ENCODE data around the gene GOLGA7B.

GRCh38 chr10:97830064-97830463 is 19.6 kb upstream of the GOLGA7B start:
- TF ChIP-seq POLR2A (IDR thresholded peaks at IDR 0.05), result no peak
- no peak for TF ChIP-seq CTCF (IDR thresholded peaks at IDR 0.05)
- no peak for TF ChIP-seq POLR2AphosphoS5 (IDR thresholded peaks at IDR 0.05)

Data from upper lobe of left lung (tissue), 4 donors.